Natural killer cell (primary cell): ENCODE data around the gene WDFY4. TPM values are rescaled to one million over a fixed set of nuclear protein-coding genes. Genes with fewer than 3 reads are reported as not detected.

Source experiments
- ATAC-seq, 3 donors: fragments of 150-1000 bp in 2 of 3; fragments of 200-7000 bp in 1 of 3; cut with Tn5 transposase; 1 replicate in 1 of 3; 2 replicates in 2 of 3; pipeline ENCODE4 v1.10.0; 2021; ENCODE audit warnings: mild to moderate bottlenecking in 2 of 3, moderate library complexity in 2 of 3
- DNase-seq, 2 donors: peaks; one replicate each; pipeline versions ENCODE4 v3.0.0 to v3.0.0-alpha.2; 2013 to 2021; ENCODE audit warnings: mixed read lengths in 1 of 2
- H3K27ac ChIP-seq: one replicate; pipeline ENCODE4 v1.5.1; 2013; ENCODE audit warnings: mild to moderate bottlenecking, low read length
- H3K27me3 ChIP-seq: one replicate; pipeline ENCODE4 v1.6.1; 2013; ENCODE audit warnings: low read length; ENCODE audit not compliant: control insufficient read depth, insufficient read depth
- H3K36me3 ChIP-seq: one replicate; pipeline ENCODE4 v1.6.1; 2013; ENCODE audit warnings: low read length; ENCODE audit not compliant: control insufficient read depth, insufficient read depth
- H3K4me1 ChIP-seq: one replicate; pipeline ENCODE4 v1.6.1; 2013; ENCODE audit warnings: low read length; ENCODE audit not compliant: control insufficient read depth, insufficient read depth
- H3K4me3 ChIP-seq: one replicate; pipeline ENCODE4 v1.5.1; 2013; ENCODE audit warnings: low read length
- H3K9me3 ChIP-seq: one replicate; pipeline ENCODE4 v1.6.1; 2013; ENCODE audit warnings: low read length; ENCODE audit not compliant: control insufficient read depth, insufficient read depth
- H3K27ac Mint-ChIP-seq, 2 donors: one replicate each; pipeline ENCODE4 v1.8.0; 2022; ENCODE audit warnings: mild to moderate bottlenecking in 2 of 2, mixed read lengths in 2 of 2, moderate library complexity in 1 of 2
- H3K27me3 Mint-ChIP-seq, 2 donors: one replicate each; pipeline ENCODE4 v1.8.0; 2022; ENCODE audit warnings: low read depth in 2 of 2, mixed read lengths in 2 of 2
- H3K36me3 Mint-ChIP-seq: one replicate; pipeline ENCODE4 v1.8.0; 2022; ENCODE audit warnings: mixed read lengths
- H3K4me1 Mint-ChIP-seq, 2 donors: one replicate each; pipeline ENCODE4 v1.8.0; 2022; ENCODE audit warnings: mixed read lengths in 2 of 2
- H3K4me3 Mint-ChIP-seq: one replicate; pipeline ENCODE4 v1.8.0; 2022; ENCODE audit warnings: mild to moderate bottlenecking, moderate library complexity, mixed read lengths
- H3K9me3 Mint-ChIP-seq, 2 donors: one replicate each; pipeline ENCODE4 v1.8.0; 2022; ENCODE audit warnings: mixed read lengths in 2 of 2
- CTCF ChIP-seq: fragments of 200-600 bp; IDR thresholded peaks from one replicate; pipeline ENCODE4 v1.8.0; 2022; ENCODE audit warnings: antibody characterized with exemption
- WGBS: methylation state at CpG from one replicate; pipeline ENCODE4 v1.1.7; 2013; ENCODE audit warnings: missing lambda C conversion rate; ENCODE audit not compliant: insufficient coverage; 5-methylcytosine and 5-hydroxymethylcytosine counted together
- intact Hi-C: fragments of 100-400 bp; cut with micrococcal nuclease; formaldehyde crosslinking; loops from one replicate; pipeline ENCODE4 v1.14.2; 2022
- total RNA-seq, 4 donors: library from RNA; stranded (reverse); fragments of 120-200 nt in 1 of 4; gene quantifications; one replicate each; pipeline versions ENCODE4 v1.2.3 to v1.2.4, GENCODE V29; 2013 to 2022

The WDFY4 gene
- total RNA-seq, 3 donors from 2014 or later (not counting 1 experiment from before 2014, with no cell fraction given): 1.7 to 8.4 (median 3.5) TPM

- ATAC-seq (no peak), DNase-seq (no peak)
- Mint-ChIP-seq H3K4me3 (no peak overlapping the region), H3K36me3 (no peaks in the 10 kb centered on the region), H3K9me3 (no peaks in the 10 kb centered on the region), H3K4me1 (no peaks in the 10 kb centered on the region), H3K27ac (no peak overlapping the region), H3K27me3 (no peaks in the 10 kb centered on the region)
- no peaks in the 10 kb centered on the region for H3K27me3 ChIP-seq
- WGBS: 86% methylated on average over 9 of the region's 9 CpGs
- no peak overlapping the region for H3K4me3 ChIP-seq
- H3K4me1 ChIP-seq: no peaks in the 10 kb centered on the region
- no peak overlapping the region for H3K27ac ChIP-seq
- H3K9me3 ChIP-seq: no peaks in the 10 kb centered on the region
- H3K36me3 ChIP-seq: no peaks in the 10 kb centered on the region
- TF ChIP-seq CTCF: no peak
- intact Hi-C loops: no loop called here
Measured at GRCh38 chr10:48776528-48776927, 91.9 kb downstream of the WDFY4 start.

- 94% methylated on average over 3 of the region's 3 CpGs for WGBS
- Mint-ChIP-seq H3K36me3 (no peaks in the 10 kb centered on the region), H3K27me3 (no peaks in the 10 kb centered on the region), H3K27ac (no peak overlapping the region), H3K4me3 (no peak overlapping the region), H3K4me1 (no peaks in the 10 kb centered on the region), H3K9me3 (no peaks in the 10 kb centered on the region)
- H3K9me3 ChIP-seq: no peaks in the 10 kb centered on the region
- H3K4me3 ChIP-seq: no peak overlapping the region
- H3K27ac ChIP-seq: no peak overlapping the region
- H3K4me1 ChIP-seq: no peaks in the 10 kb centered on the region
- TF ChIP-seq CTCF: no peak
- no peaks in the 10 kb centered on the region for H3K36me3 ChIP-seq
- H3K27me3 ChIP-seq: no peaks in the 10 kb centered on the region
- no peak for DNase-seq
- intact Hi-C loops: no loop called here
- no peak for ATAC-seq
Measured at GRCh38 chr10:48777110-48777509, 92.4 kb downstream of the WDFY4 start.

- intact Hi-C loops: no loop called here
- H3K4me3 Mint-ChIP-seq: no peak overlapping the region
- no peaks in the 10 kb centered on the region for H3K4me1 ChIP-seq
- no peak overlapping the region for H3K27ac Mint-ChIP-seq
- no peaks in the 10 kb centered on the region for H3K27me3 Mint-ChIP-seq
- ATAC-seq (no peak), DNase-seq (no peak)
- TF ChIP-seq CTCF: no peak
- H3K36me3 Mint-ChIP-seq: no peaks in the 10 kb centered on the region
- WGBS: 89% methylated on average over 12 of the region's 12 CpGs
- H3K27ac ChIP-seq: no peak overlapping the region
- H3K27me3 ChIP-seq: no peaks in the 10 kb centered on the region
- no peaks in the 10 kb centered on the region for H3K9me3 ChIP-seq
- no peaks in the 10 kb centered on the region for H3K36me3 ChIP-seq
- no peaks in the 10 kb centered on the region for H3K4me1 Mint-ChIP-seq
- no peak overlapping the region for H3K4me3 ChIP-seq
- H3K9me3 Mint-ChIP-seq: no peaks in the 10 kb centered on the region
Measured at GRCh38 chr10:48778193-48778857, 93.7 kb downstream of the WDFY4 start.

- intact Hi-C loops: no loop called here
- H3K9me3 Mint-ChIP-seq: no peaks in the 10 kb centered on the region
- no peak for TF ChIP-seq CTCF
- Histone ChIP-seq H3K4me1 (no peaks in the 10 kb centered on the region), H3K9me3 (no peaks in the 10 kb centered on the region), H3K27me3 (no peaks in the 10 kb centered on the region), H3K36me3 (no peaks in the 10 kb centered on the region), H3K4me3 (no peak overlapping the region), H3K27ac (no peak overlapping the region)
- H3K36me3 Mint-ChIP-seq: no peaks in the 10 kb centered on the region
- WGBS: 92% methylated on average over 5 of the region's 5 CpGs
- no peak for DNase-seq
- H3K4me1 Mint-ChIP-seq: no peaks in the 10 kb centered on the region
- ATAC-seq: no peak
- H3K27ac Mint-ChIP-seq: no peak overlapping the region
- H3K4me3 Mint-ChIP-seq: no peak overlapping the region
- H3K27me3 Mint-ChIP-seq: no peaks in the 10 kb centered on the region
Measured at GRCh38 chr10:48779077-48779476, 94.4 kb downstream of the WDFY4 start.
